Measurements from ENCODE around the gene RAB27A.

Gene RAB27A

GRCh38 chr15:55276324-55276723 lies 13.3 kb downstream of the RAB27A start:
- Histone ChIP-seq H3K36me3 (ENCODE audit: insufficient read depth, low read length) (no peaks in the 10 kb centered on the region), H2AFZ (ENCODE audit: low read length) (no peak overlapping the region), H3K9me3 (ENCODE audit: low read length) (0 out of 2 replicates have a peak, but pooled peaks cover 3% of the 10 kb centered on the region), H4K20me1 (ENCODE audit: insufficient read depth, low read length) (no peaks in the 10 kb centered on the region), H3K9ac (ENCODE audit: low read length) (no peak overlapping the region), H3K27ac (ENCODE audit: low read depth, low read length, poor library complexity, severe bottlenecking) (no peak overlapping the region), H3K4me3 (ENCODE audit: low read depth, low read length, poor library complexity, severe bottlenecking) (no peak overlapping the region), H3F3A (ENCODE audit: insufficient read depth, low read length) (no peaks in the 10 kb centered on the region), H3K79me2 (ENCODE audit: insufficient read depth, low read length) (peaks cover 14% of the 10 kb centered on the region; the same call in 1 of the 2 replicates), H3K27me3 (ENCODE audit: insufficient read depth, low read length) (no peaks in the 10 kb centered on the region), H3K4me1 (ENCODE audit: insufficient read depth, low read length, severe bottlenecking) (peaks cover 31% of the 10 kb centered on the region), H3K4me2 (ENCODE audit: low read length) (no peak overlapping the region), H3K9me2 (ENCODE audit: low read depth, low read length) (no peaks in the 10 kb centered on the region)
- TF ChIP-seq EZH2 (IDR thresholded peaks at IDR 0.05; ENCODE audit: borderline replicate concordance, low read length), result no peak
- no peak for TF ChIP-seq CTCF (IDR thresholded peaks at IDR 0.05; ENCODE audit: low read length)

GRCh38 chr15:55270291-55270690 lies 19.3 kb downstream of the RAB27A start:
- H3K9me3 ChIP-seq (ENCODE audit: low read length), result 0 out of 2 replicates have a peak, but pooled peaks cover 3% of the 10 kb centered on the region
- no peak overlapping the region for H3K4me3 ChIP-seq (ENCODE audit: low read depth, low read length, poor library complexity, severe bottlenecking)
- peaks cover 22% of the 10 kb centered on the region for H3K4me1 ChIP-seq (ENCODE audit: insufficient read depth, low read length, severe bottlenecking)
- peaks cover 5% of the 10 kb centered on the region; the same call in 1 of the 2 replicates for H3K79me2 ChIP-seq (ENCODE audit: insufficient read depth, low read length)
- no peaks in the 10 kb centered on the region for H3K36me3 ChIP-seq (ENCODE audit: insufficient read depth, low read length)
- H3F3A ChIP-seq (ENCODE audit: insufficient read depth, low read length), result no peaks in the 10 kb centered on the region
- no peaks in the 10 kb centered on the region for H3K27me3 ChIP-seq (ENCODE audit: insufficient read depth, low read length)
- H2AFZ ChIP-seq (ENCODE audit: low read length), result no peak overlapping the region
- H4K20me1 ChIP-seq (ENCODE audit: insufficient read depth, low read length), result no peaks in the 10 kb centered on the region
- H3K27ac ChIP-seq (ENCODE audit: low read depth, low read length, poor library complexity, severe bottlenecking), result no peak overlapping the region
- H3K9me2 ChIP-seq (ENCODE audit: low read depth, low read length), result no peaks in the 10 kb centered on the region
- TF ChIP-seq EZH2 (IDR thresholded peaks at IDR 0.05; ENCODE audit: borderline replicate concordance, low read length) (no peak), CTCF (IDR thresholded peaks at IDR 0.05; ENCODE audit: low read length) (no peak)
- no peak overlapping the region for H3K4me2 ChIP-seq (ENCODE audit: low read length)
- no peak overlapping the region for H3K9ac ChIP-seq (ENCODE audit: low read length)

- no peak for TF ChIP-seq CTCF (IDR thresholded peaks at IDR 0.05; ENCODE audit: low read length)
- no peak for TF ChIP-seq EZH2 (IDR thresholded peaks at IDR 0.05; ENCODE audit: borderline replicate concordance, low read length)
- peak overlapping the region; percentile 84 for H3K4me2 ChIP-seq (ENCODE audit: low read length)
Measured at GRCh38 chr15:55268176-55268695, 21.4 kb downstream of the RAB27A start.

More at GRCh38 chr15:55268176-55268695, 21.4 kb downstream of the RAB27A start:
- Histone ChIP-seq H3K27me3 (ENCODE audit: insufficient read depth, low read length) (no peaks in the 10 kb centered on the region), H3F3A (ENCODE audit: insufficient read depth, low read length) (no peaks in the 10 kb centered on the region), H3K4me3 (ENCODE audit: low read depth, low read length, poor library complexity, severe bottlenecking) (no peak overlapping the region), H3K4me1 (ENCODE audit: insufficient read depth, low read length, severe bottlenecking) (peaks cover 22% of the 10 kb centered on the region), H3K9ac (ENCODE audit: low read length) (peak overlapping the region; percentile 66), H3K79me2 (ENCODE audit: insufficient read depth, low read length) (0 out of 2 replicates have a peak, but pooled peaks cover 4% of the 10 kb centered on the region), H3K27ac (ENCODE audit: low read depth, low read length, poor library complexity, severe bottlenecking) (peak overlapping the region; percentile 72), H3K36me3 (ENCODE audit: insufficient read depth, low read length) (no peaks in the 10 kb centered on the region), H4K20me1 (ENCODE audit: insufficient read depth, low read length) (no peaks in the 10 kb centered on the region), H3K9me2 (ENCODE audit: low read depth, low read length) (no peaks in the 10 kb centered on the region), H2AFZ (ENCODE audit: low read length) (no peak overlapping the region), H3K9me3 (ENCODE audit: low read length) (no peaks in the 10 kb centered on the region)
